MCF 10A (cell line): ENCODE data around the gene CNOT2. TPM values are rescaled to one million over a fixed set of nuclear protein-coding genes. Genes with fewer than 3 reads are reported as not detected.

Experiments
- BruUV-seq: library from RNA; stranded (reverse); fragments of 400-500 nt; replicated peaks from 2 replicates; lab custom pipeline; 2021; lab: Mats Ljungman, UMichigan
- CTCF ChIA-PET: fragments of 300-600 bp; sonication (Branson Sonifier 250); formaldehyde crosslinking; extraction: SDS; loops from one replicate; lab custom pipeline; 2021; ENCODE audit warnings: antibody characterized with exemption, inconsistent platforms; lab: Yijun Ruan, JAX
- POLR2A ChIA-PET: fragments of 300-600, 350-650 bp; sonication (Branson Sonifier 250); formaldehyde crosslinking; extraction: SDS; loops from one replicate; lab custom pipeline; 2020; ENCODE audit warnings: antibody characterized with exemption, inconsistent platforms; lab: Yijun Ruan, JAX
- DNase-seq: peaks from one replicate; pipeline ENCODE4 v3.0.0-alpha.2; 2018; ENCODE audit not compliant: unreplicated experiment
- H3K27ac Mint-ChIP-seq: one replicate; pipeline ENCODE4 v1.8.0; 2022; ENCODE audit warnings: mild to moderate bottlenecking, low read depth, mixed read lengths; ENCODE audit not compliant: unreplicated experiment
- H3K27me3 Mint-ChIP-seq: one replicate; pipeline ENCODE4 v1.8.0; 2022; ENCODE audit warnings: mixed read lengths; ENCODE audit not compliant: insufficient read depth, unreplicated experiment
- H3K36me3 Mint-ChIP-seq: one replicate; pipeline ENCODE4 v1.8.0; 2022; ENCODE audit warnings: mild to moderate bottlenecking, moderate library complexity, mixed read lengths; ENCODE audit not compliant: insufficient read depth, unreplicated experiment
- H3K4me1 Mint-ChIP-seq: one replicate; pipeline ENCODE4 v1.8.0; 2022; ENCODE audit warnings: mixed read lengths; ENCODE audit not compliant: insufficient read depth, unreplicated experiment
- H3K4me3 Mint-ChIP-seq: one replicate; pipeline ENCODE4 v1.8.0; 2022; ENCODE audit warnings: mild to moderate bottlenecking, moderate library complexity, mixed read lengths; ENCODE audit not compliant: unreplicated experiment
- H3K9me3 Mint-ChIP-seq: one replicate; pipeline ENCODE4 v1.8.0; 2022; ENCODE audit warnings: mixed read lengths; ENCODE audit not compliant: unreplicated experiment
- intact Hi-C: fragments of 100-400 bp; cut with micrococcal nuclease; formaldehyde crosslinking; loops from 2 replicates; pipeline ENCODE4 v1.14.1; 2022
- total RNA-seq: library from RNA; stranded (reverse); gene quantifications from 2 replicates; pipeline ENCODE4 v1.2.3, GENCODE V29; 2022
- TF ChIP-seq, protein P1 (sequence below): fragments of 200-600 bp; IDR thresholded peaks from one replicate; pipeline ENCODE4 v1.8.0; 2022; ENCODE audit warnings: antibody characterized with exemption, mild to moderate bottlenecking; ENCODE audit not compliant: unreplicated experiment

The CNOT2 gene
- total RNA-seq, 1 experiment from 2014 or later, result 91.0 TPM

DNA sequence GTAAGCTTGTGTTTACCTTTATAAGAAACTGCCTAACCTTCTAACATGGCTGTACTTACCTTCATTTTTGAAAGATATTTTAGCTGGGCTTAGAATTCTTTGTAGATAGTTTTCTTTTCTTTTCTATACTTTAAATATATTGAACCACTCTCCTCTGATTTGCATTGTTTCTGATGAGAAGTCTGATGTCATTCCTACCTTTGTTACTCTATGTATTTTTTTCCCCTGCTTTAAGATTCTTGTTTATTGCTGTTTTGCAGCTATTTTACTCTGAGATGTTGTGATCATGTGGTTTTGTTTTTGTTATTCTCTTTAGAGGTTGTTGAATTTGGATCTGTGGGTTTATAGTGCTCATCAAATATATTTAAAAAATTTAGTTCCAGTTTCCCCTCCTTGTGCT is 31.8 kb downstream of the CNOT2 start:
- POLR2A ChIA-PET, result interaction anchor here (1.2 kb wide), 1 partner anchor 376 kb away, joined by 3 read pairs; no protein-coding TSS in a partner anchor
- CTCF ChIA-PET, result no interaction called here
- Mint-ChIP-seq H3K36me3 (peaks cover 9% of the 10 kb centered on the region), H3K9me3 (peaks cover 11% of the 10 kb centered on the region), H3K4me3 (no peak overlapping the region), H3K27ac (peak overlapping the region; percentile 42), H3K27me3 (no peaks in the 10 kb centered on the region), H3K4me1 (peaks cover 7% of the 10 kb centered on the region)
- BruUV-seq, result no TSS peak
- TF ChIP-seq, protein P1, sequence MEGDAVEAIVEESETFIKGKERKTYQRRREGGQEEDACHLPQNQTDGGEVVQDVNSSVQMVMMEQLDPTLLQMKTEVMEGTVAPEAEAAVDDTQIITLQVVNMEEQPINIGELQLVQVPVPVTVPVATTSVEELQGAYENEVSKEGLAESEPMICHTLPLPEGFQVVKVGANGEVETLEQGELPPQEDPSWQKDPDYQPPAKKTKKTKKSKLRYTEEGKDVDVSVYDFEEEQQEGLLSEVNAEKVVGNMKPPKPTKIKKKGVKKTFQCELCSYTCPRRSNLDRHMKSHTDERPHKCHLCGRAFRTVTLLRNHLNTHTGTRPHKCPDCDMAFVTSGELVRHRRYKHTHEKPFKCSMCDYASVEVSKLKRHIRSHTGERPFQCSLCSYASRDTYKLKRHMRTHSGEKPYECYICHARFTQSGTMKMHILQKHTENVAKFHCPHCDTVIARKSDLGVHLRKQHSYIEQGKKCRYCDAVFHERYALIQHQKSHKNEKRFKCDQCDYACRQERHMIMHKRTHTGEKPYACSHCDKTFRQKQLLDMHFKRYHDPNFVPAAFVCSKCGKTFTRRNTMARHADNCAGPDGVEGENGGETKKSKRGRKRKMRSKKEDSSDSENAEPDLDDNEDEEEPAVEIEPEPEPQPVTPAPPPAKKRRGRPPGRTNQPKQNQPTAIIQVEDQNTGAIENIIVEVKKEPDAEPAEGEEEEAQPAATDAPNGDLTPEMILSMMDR, result no peak
- no peak for DNase-seq
- intact Hi-C loops, result no loop called here

DNA sequence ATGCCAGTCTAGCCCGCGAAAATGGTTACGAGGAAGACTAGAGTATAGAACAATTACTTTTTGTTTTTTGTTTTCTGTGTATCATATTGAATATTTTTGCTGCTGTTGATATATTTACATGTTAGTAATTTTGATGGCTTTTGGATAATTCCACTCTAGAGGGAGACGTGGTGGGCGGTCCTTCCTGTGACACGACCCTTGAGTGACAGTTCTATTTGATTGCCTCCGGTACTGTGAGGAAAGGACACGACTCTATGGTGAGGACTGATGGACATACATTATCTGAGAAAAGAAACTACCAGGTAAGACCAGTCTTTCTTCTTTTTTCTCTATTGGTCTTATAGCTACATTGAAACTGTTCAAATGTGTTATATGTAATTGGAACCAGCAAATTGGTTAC is 34.7 kb downstream of the CNOT2 start:
- ChIA-PET POLR2A (no interaction called here), CTCF (interaction anchor here (0.7 kb wide), 1 partner anchor 11 kb away, joined by 3 read pairs; no protein-coding TSS in a partner anchor)
- no TSS peak for BruUV-seq
- Mint-ChIP-seq H3K36me3 (peaks cover 12% of the 10 kb centered on the region), H3K27me3 (no peaks in the 10 kb centered on the region), H3K9me3 (peaks cover 11% of the 10 kb centered on the region), H3K27ac (peak overlapping the region; percentile 3), H3K4me3 (no peak overlapping the region), H3K4me1 (peaks cover under 1% of the 10 kb centered on the region)
- intact Hi-C loops, result no loop called here
- TF ChIP-seq, protein P1, result no peak
- no peak for DNase-seq

DNA sequence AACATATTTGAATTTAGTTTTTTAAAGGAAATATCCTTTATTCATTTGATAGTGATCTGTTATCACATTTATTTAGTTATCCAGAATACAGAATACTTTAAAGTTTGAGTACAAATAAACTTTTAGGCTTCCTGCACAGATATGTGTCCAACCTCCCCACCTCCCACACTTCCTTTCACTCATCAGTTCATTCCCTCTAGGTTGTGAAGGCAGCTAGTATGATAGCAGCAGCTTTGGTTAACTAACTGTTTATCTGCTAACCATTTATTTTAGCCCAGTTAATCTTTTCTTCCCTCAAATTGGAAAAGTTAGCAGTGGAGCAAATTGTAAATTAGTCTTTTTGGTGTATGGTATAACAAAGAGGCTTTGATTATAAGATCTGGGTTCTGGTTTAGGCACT is 35.7 kb downstream of the CNOT2 start:
- Mint-ChIP-seq H3K9me3 (peaks cover 11% of the 10 kb centered on the region), H3K4me3 (no peak overlapping the region), H3K27ac (no peak overlapping the region), H3K36me3 (peaks cover 12% of the 10 kb centered on the region), H3K4me1 (no peaks in the 10 kb centered on the region), H3K27me3 (no peaks in the 10 kb centered on the region)
- ChIA-PET POLR2A (no interaction called here), CTCF (interaction anchor here (0.6 kb wide), 1 partner anchor 98 kb away, joined by 3 read pairs; no protein-coding TSS in a partner anchor)
- no peak for DNase-seq
- no TSS peak for BruUV-seq
- intact Hi-C loops, result no loop called here
- TF ChIP-seq, protein P1, result no peak

DNA sequence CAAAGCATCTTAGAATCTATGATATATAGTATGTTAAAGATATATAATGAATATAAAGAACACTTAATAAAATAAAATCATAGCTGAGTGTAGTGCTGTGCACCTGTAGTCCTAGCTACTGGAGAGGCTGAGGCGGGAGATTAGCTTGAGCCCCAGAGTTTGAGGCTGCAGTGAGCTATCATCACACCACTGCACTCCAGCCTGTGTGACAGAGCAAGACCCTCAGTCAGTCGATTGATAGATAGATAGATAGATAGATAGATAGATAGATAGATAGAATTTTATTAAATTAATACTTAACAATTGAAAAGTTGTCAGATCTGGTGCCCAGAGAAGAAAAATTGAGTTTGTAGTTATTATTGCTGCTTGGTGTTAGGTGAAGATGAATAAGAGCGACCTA is 40.0 kb downstream of the CNOT2 start:
- ChIA-PET CTCF (no interaction called here), POLR2A (interaction anchor here (0.6 to 1.0 kb wide), 2 partner anchors 41 to 602 kb away, joined by 3 to 4 read pairs; no protein-coding TSS in a partner anchor)
- DNase-seq, result no peak
- intact Hi-C loops, result no loop called here
- Mint-ChIP-seq H3K9me3 (no peaks in the 10 kb centered on the region), H3K36me3 (peaks cover 45% of the 10 kb centered on the region), H3K27me3 (no peaks in the 10 kb centered on the region), H3K4me3 (no peak overlapping the region), H3K27ac (peak overlapping the region; percentile 69), H3K4me1 (no peaks in the 10 kb centered on the region)
- no TSS peak for BruUV-seq
- TF ChIP-seq, protein P1, result no peak
